ENCODE results near the gene PYROXD2.

DNA sequence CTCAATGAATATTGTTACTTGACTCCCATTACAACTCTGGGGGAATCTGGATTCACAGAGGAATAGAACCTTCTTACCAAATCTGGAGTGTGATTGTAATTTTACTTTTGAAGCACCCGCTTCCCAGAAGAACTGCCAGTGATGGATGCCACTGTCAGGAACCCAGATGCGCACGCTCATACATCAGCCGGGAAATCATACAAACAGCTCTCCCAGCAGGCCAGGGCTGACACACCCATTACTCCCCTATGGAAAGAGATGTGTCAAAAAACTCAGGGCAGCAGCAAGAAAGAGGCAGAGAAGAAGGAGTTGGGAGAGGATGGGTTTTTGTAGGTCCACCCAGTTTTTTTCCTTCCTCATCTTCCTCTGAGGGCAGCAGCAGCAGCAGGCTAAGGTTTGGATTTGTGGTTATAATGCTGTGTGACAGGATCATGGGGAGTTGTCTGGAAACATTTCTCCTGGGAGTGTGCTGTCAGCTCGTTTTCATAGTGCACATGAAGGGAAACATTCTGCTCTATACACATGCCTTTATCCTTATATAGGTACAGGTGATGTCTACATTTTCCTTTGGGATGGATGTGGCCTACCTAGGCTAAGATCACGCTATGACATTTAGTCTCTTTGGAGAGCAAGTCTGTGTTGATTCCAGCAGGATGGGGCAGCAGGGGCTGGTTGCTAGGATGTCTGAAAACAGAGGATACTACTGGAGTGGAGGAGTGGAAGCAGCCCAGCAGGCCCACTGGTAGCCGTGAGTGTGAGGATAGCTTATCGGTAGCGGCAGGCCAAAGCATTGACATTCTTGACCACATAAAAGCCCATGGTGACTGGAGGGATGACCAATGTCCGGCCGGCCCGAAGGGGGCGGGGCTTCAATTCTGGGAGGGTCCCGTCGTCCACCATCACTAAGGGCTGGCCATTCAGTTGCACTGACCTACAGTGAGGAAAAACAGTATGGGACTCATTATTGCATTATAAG lies 44.1 kb upstream of the PYROXD2 start:
- TF ChIP-seq CHD4 (IDR thresholded peaks at IDR 0.05) = no peak
- no peak for TF ChIP-seq SRF (IDR thresholded peaks at IDR 0.05; ENCODE audit: low read depth in 2 of 2, low read length in 2 of 2)
- TF ChIP-seq, protein P1, sequence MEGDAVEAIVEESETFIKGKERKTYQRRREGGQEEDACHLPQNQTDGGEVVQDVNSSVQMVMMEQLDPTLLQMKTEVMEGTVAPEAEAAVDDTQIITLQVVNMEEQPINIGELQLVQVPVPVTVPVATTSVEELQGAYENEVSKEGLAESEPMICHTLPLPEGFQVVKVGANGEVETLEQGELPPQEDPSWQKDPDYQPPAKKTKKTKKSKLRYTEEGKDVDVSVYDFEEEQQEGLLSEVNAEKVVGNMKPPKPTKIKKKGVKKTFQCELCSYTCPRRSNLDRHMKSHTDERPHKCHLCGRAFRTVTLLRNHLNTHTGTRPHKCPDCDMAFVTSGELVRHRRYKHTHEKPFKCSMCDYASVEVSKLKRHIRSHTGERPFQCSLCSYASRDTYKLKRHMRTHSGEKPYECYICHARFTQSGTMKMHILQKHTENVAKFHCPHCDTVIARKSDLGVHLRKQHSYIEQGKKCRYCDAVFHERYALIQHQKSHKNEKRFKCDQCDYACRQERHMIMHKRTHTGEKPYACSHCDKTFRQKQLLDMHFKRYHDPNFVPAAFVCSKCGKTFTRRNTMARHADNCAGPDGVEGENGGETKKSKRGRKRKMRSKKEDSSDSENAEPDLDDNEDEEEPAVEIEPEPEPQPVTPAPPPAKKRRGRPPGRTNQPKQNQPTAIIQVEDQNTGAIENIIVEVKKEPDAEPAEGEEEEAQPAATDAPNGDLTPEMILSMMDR (IDR thresholded peaks at IDR 0.05 in 2 of 3, conservative IDR thresholded peaks at IDR 0.05 in 1 of 3; ENCODE audit: control insufficient read depth in 2 of 3, extremely low read depth in 1 of 3, insufficient read depth in 1 of 3, low read depth in 3 of 3, low read length in 3 of 3) = no peak
- TF ChIP-seq, protein P2, sequence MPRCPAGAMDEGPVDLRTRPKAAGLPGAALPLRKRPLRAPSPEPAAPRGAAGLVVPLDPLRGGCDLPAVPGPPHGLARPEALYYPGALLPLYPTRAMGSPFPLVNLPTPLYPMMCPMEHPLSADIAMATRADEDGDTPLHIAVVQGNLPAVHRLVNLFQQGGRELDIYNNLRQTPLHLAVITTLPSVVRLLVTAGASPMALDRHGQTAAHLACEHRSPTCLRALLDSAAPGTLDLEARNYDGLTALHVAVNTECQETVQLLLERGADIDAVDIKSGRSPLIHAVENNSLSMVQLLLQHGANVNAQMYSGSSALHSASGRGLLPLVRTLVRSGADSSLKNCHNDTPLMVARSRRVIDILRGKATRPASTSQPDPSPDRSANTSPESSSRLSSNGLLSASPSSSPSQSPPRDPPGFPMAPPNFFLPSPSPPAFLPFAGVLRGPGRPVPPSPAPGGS (IDR thresholded peaks at IDR 0.05; ENCODE audit: borderline replicate concordance, insufficient read depth, low read depth, low read length, poor library complexity, severe bottlenecking) = no peak
- TF ChIP-seq, protein P3, sequence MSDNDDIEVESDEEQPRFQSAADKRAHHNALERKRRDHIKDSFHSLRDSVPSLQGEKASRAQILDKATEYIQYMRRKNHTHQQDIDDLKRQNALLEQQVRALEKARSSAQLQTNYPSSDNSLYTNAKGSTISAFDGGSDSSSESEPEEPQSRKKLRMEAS (IDR thresholded peaks at IDR 0.05; ENCODE audit: low read depth, low read length) = no peak
- TF ChIP-seq NFYB (IDR thresholded peaks at IDR 0.05; ENCODE audit: insufficient read depth, low read depth, low read length) = no peak
- no peak for TF ChIP-seq KLF5 (IDR thresholded peaks at IDR 0.05; ENCODE audit: partially characterized antibody)
- TF ChIP-seq BRCA1 (IDR thresholded peaks at IDR 0.05; ENCODE audit: low read depth, low read length) = no peak
- no peak for TF ChIP-seq JUND (IDR thresholded peaks at IDR 0.05; ENCODE audit: low read depth, low read length)
- no peak for TF ChIP-seq EP300 (IDR thresholded peaks at IDR 0.05; ENCODE audit: borderline replicate concordance in 1 of 2, control insufficient read depth in 1 of 2, low read depth in 2 of 2, low read length in 2 of 2)
- TF ChIP-seq TCF7 (IDR thresholded peaks at IDR 0.05; ENCODE audit: borderline replicate concordance) = no peak
- no peak for TF ChIP-seq ATF7 (IDR thresholded peaks at IDR 0.05; ENCODE audit: low read depth)
- no peak for TF ChIP-seq SMC3 (IDR thresholded peaks at IDR 0.05; ENCODE audit: borderline replicate concordance, low read length)
- TF ChIP-seq, protein P4, sequence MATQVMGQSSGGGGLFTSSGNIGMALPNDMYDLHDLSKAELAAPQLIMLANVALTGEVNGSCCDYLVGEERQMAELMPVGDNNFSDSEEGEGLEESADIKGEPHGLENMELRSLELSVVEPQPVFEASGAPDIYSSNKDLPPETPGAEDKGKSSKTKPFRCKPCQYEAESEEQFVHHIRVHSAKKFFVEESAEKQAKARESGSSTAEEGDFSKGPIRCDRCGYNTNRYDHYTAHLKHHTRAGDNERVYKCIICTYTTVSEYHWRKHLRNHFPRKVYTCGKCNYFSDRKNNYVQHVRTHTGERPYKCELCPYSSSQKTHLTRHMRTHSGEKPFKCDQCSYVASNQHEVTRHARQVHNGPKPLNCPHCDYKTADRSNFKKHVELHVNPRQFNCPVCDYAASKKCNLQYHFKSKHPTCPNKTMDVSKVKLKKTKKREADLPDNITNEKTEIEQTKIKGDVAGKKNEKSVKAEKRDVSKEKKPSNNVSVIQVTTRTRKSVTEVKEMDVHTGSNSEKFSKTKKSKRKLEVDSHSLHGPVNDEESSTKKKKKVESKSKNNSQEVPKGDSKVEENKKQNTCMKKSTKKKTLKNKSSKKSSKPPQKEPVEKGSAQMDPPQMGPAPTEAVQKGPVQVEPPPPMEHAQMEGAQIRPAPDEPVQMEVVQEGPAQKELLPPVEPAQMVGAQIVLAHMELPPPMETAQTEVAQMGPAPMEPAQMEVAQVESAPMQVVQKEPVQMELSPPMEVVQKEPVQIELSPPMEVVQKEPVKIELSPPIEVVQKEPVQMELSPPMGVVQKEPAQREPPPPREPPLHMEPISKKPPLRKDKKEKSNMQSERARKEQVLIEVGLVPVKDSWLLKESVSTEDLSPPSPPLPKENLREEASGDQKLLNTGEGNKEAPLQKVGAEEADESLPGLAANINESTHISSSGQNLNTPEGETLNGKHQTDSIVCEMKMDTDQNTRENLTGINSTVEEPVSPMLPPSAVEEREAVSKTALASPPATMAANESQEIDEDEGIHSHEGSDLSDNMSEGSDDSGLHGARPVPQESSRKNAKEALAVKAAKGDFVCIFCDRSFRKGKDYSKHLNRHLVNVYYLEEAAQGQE (IDR thresholded peaks at IDR 0.05; ENCODE audit: low read depth, low read length) = no peak

All from GM12878 (cell line).